ENCODE results near the gene SPATA17.

DNA sequence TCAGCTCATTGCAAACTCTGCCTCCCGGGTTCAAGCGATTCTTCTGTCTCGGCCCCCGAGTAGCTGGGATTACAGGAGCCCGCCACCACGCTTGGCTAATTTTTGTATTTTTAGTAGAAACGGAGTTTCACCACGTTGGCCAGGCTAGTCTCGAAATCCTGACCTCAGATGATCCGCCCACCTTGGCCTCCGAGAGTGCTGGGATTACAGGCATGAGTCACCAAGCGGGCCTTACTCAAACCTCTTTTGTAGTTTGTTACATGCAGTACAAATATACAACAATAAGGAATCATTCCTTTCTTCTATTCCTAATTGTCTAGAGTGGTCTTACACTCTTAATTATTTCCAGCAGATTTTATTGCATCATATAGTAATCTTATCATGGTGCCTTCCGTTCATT is 16.6 kb downstream of the SPATA17 start:
- TF ChIP-seq, protein P1, sequence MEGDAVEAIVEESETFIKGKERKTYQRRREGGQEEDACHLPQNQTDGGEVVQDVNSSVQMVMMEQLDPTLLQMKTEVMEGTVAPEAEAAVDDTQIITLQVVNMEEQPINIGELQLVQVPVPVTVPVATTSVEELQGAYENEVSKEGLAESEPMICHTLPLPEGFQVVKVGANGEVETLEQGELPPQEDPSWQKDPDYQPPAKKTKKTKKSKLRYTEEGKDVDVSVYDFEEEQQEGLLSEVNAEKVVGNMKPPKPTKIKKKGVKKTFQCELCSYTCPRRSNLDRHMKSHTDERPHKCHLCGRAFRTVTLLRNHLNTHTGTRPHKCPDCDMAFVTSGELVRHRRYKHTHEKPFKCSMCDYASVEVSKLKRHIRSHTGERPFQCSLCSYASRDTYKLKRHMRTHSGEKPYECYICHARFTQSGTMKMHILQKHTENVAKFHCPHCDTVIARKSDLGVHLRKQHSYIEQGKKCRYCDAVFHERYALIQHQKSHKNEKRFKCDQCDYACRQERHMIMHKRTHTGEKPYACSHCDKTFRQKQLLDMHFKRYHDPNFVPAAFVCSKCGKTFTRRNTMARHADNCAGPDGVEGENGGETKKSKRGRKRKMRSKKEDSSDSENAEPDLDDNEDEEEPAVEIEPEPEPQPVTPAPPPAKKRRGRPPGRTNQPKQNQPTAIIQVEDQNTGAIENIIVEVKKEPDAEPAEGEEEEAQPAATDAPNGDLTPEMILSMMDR (IDR thresholded peaks at IDR 0.05; ENCODE audit: poor library complexity), result no peak
- TF ChIP-seq EZH2phosphoT487 (IDR thresholded peaks at IDR 0.05; ENCODE audit: low read depth, severe bottlenecking, unreplicated experiment), result no peak
- TF ChIP-seq EZH2 (IDR thresholded peaks at IDR 0.05; ENCODE audit: borderline replicate concordance), result no peak

Data from hepatocyte (in vitro differentiated cells).